CD4-positive, alpha-beta T cell (primary cell): ENCODE measurements around the gene RBM39. TPM values are rescaled to one million over a fixed set of nuclear protein-coding genes. Genes with fewer than 3 reads are reported as not detected.
A peak's percentile ranks its signal among the peaks of the same experiment; 100 is the strongest.

ENCODE experiments used
- ATAC-seq: fragments of 200-7000 bp; cut with Tn5 transposase; one replicate; pipeline ENCODE4 v1.10.0; 2022; ENCODE audit warnings: mild to moderate bottlenecking; ENCODE audit not compliant: poor library complexity
- CTCF ChIA-PET: fragments of 350-600 bp; sonication (Branson Sonifier 250); formaldehyde crosslinking; loops from one replicate; lab custom pipeline; 2021; ENCODE audit warnings: antibody characterized with exemption, inconsistent platforms; lab: Charles Lee
- POLR2A ChIA-PET: fragments of 350-600 bp; sonication (Branson Sonifier 250); formaldehyde crosslinking; loops from one replicate; lab custom pipeline; 2021; ENCODE audit warnings: antibody characterized with exemption, inconsistent platforms; lab: Charles Lee
- DNase-seq, 14 experiments: peaks; one replicate each; pipeline ENCODE4 v3.0.0-alpha.2; 2013 to 2020; ENCODE audit warnings: mixed read lengths in 2 of 14
- H3K27ac ChIP-seq, 2 donors: one replicate each; pipeline versions ENCODE4 v1.5.1 to v1.7.0; 2013; ENCODE audit warnings: low read length in 2 of 2, low read depth in 1 of 2, mild to moderate bottlenecking in 1 of 2
- H3K27me3 ChIP-seq, 2 experiments: 1 replicate in 1 of 2; 2 replicates in 1 of 2; pipeline versions ENCODE4 v1.6.1 to v1.7.0; 2013; ENCODE audit warnings: low read length in 2 of 2, control low read depth in 1 of 2, mild to moderate bottlenecking in 1 of 2, moderate library complexity in 1 of 2; ENCODE audit not compliant: insufficient read depth in 2 of 2, control insufficient read depth in 1 of 2
- H3K36me3 ChIP-seq: one replicate; pipeline ENCODE4 v1.6.1; 2013; ENCODE audit warnings: low read length, control low read depth; ENCODE audit not compliant: insufficient read depth
- H3K4me1 ChIP-seq: one replicate; pipeline ENCODE4 v1.6.1; 2013; ENCODE audit warnings: low read length, control low read depth; ENCODE audit not compliant: insufficient read depth
- H3K4me3 ChIP-seq: one replicate; pipeline ENCODE4 v1.5.1; 2013; ENCODE audit warnings: mild to moderate bottlenecking, low read length, moderate library complexity
- H3K9me3 ChIP-seq, 2 experiments: 1 replicate in 1 of 2; 2 replicates in 1 of 2; pipeline versions ENCODE4 v1.6.1 to v1.7.0; 2013; ENCODE audit warnings: low read length in 2 of 2, mild to moderate bottlenecking in 2 of 2, control low read depth in 1 of 2, moderate library complexity in 1 of 2; ENCODE audit not compliant: control insufficient read depth in 1 of 2, insufficient read depth in 1 of 2
- H3K27ac Mint-ChIP-seq: one replicate; pipeline ENCODE4 v1.8.0; 2020; ENCODE audit warnings: mixed read lengths
- H3K27me3 Mint-ChIP-seq: one replicate; pipeline ENCODE4 v1.8.0; 2021; ENCODE audit warnings: mixed read lengths
- H3K36me3 Mint-ChIP-seq: one replicate; pipeline ENCODE4 v1.8.0; 2021; ENCODE audit warnings: low read depth, mixed read lengths
- H3K4me1 Mint-ChIP-seq: one replicate; pipeline ENCODE4 v1.8.0; 2021; ENCODE audit warnings: low read depth, mixed read lengths
- H3K4me3 Mint-ChIP-seq: one replicate; pipeline ENCODE4 v1.8.0; 2020; ENCODE audit warnings: mild to moderate bottlenecking, mixed read lengths
- H3K9me3 Mint-ChIP-seq: one replicate; pipeline ENCODE4 v1.8.0; 2020; ENCODE audit warnings: mixed read lengths
- intact Hi-C, 2 experiments: fragments of 100-400 bp; cut with DNase I in 1 of 2; cut with micrococcal nuclease in 1 of 2; formaldehyde crosslinking; loops; one replicate each; pipeline versions ENCODE4 v1.15.1 to v1.9.0; 2023 to 2025; cut with DNase I, micrococcal nuclease
- polyA plus RNA-seq, 2 donors: library from polyadenylated mRNA; unstranded; fragments of 120-200 nt; gene quantifications; one replicate each; pipeline ENCODE4 v1.2.1, GENCODE V29; 2013
- total RNA-seq, 174 experiments: library from RNA in 2 of 174; stranded (reverse) in 2 of 174; gene quantifications; one replicate each; pipeline ENCODE4 v1.2.3 and lab custom pipeline; 2021 to 2026
- TF ChIP-seq, protein P1 (sequence below): fragments of 200-600 bp; IDR thresholded peaks from one replicate; pipeline ENCODE4 v1.8.0; 2022; ENCODE audit warnings: antibody characterized with exemption, mild to moderate bottlenecking

The RBM39 gene
- total RNA-seq (1,000 to 10,000 TPM; 1,057 to 1,091 TPM), total RNA-seq (lab: John Stamatoyannopoulos, UW) (353 to 2,019 (median 812) reads per million in 172 experiments)
- polyA plus RNA-seq (2013, experiment 1 of 2): 378 TPM
- polyA plus RNA-seq (2013, experiment 2 of 2): 485 TPM

DNA sequence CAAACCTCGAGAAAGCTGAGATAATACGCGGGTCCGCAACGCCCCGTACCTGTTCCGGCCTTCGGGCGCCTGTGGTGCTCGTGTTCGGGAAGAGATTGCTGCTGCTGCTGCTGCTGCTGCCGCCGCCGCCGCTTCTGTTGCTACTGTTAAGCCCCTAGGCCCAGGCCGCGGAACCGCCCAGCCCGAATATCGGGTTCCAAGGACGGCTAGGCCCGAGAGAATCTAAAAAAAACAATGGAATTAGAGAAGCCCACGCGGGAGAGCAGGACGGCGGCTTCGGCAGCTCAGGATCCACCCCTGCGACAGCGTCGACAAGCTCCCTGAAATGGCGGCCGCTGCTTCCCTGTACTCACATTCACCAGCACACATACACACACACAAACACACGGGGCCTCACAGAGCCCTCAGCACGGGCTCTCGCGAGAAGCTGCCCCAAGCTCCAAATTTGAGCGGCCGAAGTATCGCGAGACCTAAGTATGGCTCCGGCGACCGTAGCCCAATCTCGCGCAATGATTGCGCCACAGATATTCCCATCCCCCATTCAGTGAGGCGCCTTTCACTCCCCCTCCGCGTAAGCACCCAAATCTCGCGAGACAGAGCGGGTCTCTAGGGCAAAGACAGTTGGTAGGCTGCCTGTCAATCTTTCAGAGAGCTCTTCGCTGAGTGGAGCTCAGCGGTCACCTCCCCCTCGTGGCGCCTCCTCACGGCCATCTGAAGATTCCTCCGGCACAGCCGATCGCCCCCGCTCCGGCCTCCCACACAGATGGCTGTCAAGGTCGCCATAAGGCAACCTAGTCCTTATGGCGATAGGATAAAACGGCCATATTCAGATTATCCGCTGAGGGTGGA is at the start of gene RBM39:
RBM39 (minus strand) TSS at position 369 of the 849 bp plus-strand sequence. CDS start 1,386 bp downstream, outside the sequence.
- TF ChIP-seq, protein P1, sequence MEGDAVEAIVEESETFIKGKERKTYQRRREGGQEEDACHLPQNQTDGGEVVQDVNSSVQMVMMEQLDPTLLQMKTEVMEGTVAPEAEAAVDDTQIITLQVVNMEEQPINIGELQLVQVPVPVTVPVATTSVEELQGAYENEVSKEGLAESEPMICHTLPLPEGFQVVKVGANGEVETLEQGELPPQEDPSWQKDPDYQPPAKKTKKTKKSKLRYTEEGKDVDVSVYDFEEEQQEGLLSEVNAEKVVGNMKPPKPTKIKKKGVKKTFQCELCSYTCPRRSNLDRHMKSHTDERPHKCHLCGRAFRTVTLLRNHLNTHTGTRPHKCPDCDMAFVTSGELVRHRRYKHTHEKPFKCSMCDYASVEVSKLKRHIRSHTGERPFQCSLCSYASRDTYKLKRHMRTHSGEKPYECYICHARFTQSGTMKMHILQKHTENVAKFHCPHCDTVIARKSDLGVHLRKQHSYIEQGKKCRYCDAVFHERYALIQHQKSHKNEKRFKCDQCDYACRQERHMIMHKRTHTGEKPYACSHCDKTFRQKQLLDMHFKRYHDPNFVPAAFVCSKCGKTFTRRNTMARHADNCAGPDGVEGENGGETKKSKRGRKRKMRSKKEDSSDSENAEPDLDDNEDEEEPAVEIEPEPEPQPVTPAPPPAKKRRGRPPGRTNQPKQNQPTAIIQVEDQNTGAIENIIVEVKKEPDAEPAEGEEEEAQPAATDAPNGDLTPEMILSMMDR: peak; percentile 57
- DNase-seq: peak; percentile 96 to 100 (median 99)
- POLR2A ChIA-PET: interaction anchor here (0.5 to 13.0 kb wide), 65 partner anchors 8 to 1931 kb away, joined by 3 to 891 read pairs (median 5); partner anchors contain the start of genes CEP250, CHMP4B, CPNE1 and EIF2S2
- H3K4me1 ChIP-seq: peaks cover 44% of the 10 kb centered on the region
- ATAC-seq: peak; percentile 80
- intact Hi-C loops: loop anchor here (1.0 to 10.0 kb wide), 9 partner anchors 26 to 287 kb away; partner anchors contain the start of genes CEP250 (in 1 of the 2), CPNE1 (in 1 of the 2), NFS1 (in 1 of the 2) and PHF20 (in 1 of the 2)
- Mint-ChIP-seq H3K4me3 (peak within 1 kb of the TSS; percentile 99), H3K27me3 (no peaks in the 10 kb centered on the region), H3K9me3 (no peaks in the 10 kb centered on the region), H3K4me1 (peaks cover 56% of the 10 kb centered on the region), H3K27ac (peak within 1 kb of the TSS; percentile 99), H3K36me3 (peaks cover 55% of the 10 kb centered on the region)
- CTCF ChIA-PET: interaction anchor here (1.0 to 3.5 kb wide), 8 partner anchors 12 to 212 kb away, joined by 3 to 32 read pairs (median 7); partner anchors contain the start of genes CPNE1, PHF20, RBM12 and SCAND1
- peak within 1 kb of the TSS; percentile 99 to 100 for H3K27ac ChIP-seq
- peaks cover 36% of the 10 kb centered on the region for H3K36me3 ChIP-seq
- no peaks in the 10 kb centered on the region for H3K9me3 ChIP-seq
- peak within 1 kb of the TSS; percentile 84 for H3K4me3 ChIP-seq
- no peaks in the 10 kb centered on the region for H3K27me3 ChIP-seq

DNA sequence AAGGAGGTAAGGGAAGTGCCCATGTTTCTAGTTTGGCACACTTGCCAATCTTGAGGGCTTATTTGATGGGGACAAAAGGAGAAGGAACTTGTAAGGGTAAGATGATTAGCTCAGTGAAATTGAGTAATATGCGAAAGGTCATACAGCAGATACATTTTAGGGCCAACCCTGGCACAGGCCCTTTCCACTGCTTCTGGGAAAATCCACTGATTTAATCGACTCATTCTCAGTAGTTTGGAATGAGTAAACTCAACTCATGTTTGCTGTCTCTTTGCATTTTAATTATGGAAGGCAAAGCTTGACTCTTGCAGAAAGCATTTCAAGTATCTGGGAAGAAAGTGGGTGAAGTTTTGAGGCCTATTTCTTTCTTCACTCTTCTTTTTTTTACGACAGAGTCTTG is 49.8 kb upstream of the RBM39 start:
- Mint-ChIP-seq H3K4me3 (no peak overlapping the region), H3K4me1 (peaks cover 42% of the 10 kb centered on the region), H3K36me3 (peaks cover 20% of the 10 kb centered on the region), H3K27ac (no peak overlapping the region), H3K27me3 (no peaks in the 10 kb centered on the region), H3K9me3 (no peaks in the 10 kb centered on the region)
- intact Hi-C loops: no loop called here
- no peak overlapping the region for H3K27ac ChIP-seq
- H3K36me3 ChIP-seq: peaks cover 22% of the 10 kb centered on the region
- ATAC-seq: no peak
- TF ChIP-seq, protein P1: no peak
- CTCF ChIA-PET: interaction anchor here (0.6 kb wide), 1 partner anchor 15 kb away, joined by 3 read pairs; no protein-coding TSS in a partner anchor
- H3K4me3 ChIP-seq: no peak overlapping the region
- no peaks in the 10 kb centered on the region for H3K9me3 ChIP-seq
- DNase-seq: peak in 2 of 14 experiments; percentile 33 to 48
- peaks cover 30% of the 10 kb centered on the region for H3K4me1 ChIP-seq
- POLR2A ChIA-PET: interaction anchor here (0.6 kb wide), 1 partner anchor 29 kb away, joined by 4 read pairs; no protein-coding TSS in a partner anchor
- H3K27me3 ChIP-seq: no peaks in the 10 kb centered on the region

DNA sequence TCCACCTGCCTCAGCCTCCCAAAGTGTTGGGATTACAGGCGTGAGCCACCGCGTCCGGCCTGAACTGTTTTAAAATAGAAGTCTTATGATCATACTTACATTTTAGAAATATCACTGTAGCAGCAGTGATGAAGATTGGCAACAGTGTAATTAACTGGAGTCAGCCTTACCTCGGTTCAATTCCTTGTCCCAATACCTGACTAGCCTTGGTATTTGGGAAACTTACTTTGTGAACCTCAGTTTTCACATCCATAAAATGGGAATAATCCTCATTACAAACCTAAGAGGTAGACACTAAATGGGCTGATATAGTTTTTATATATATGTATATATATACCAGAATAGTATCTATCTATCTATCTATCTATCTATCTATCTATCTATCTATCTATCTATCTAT is 49.0 kb upstream of the RBM39 start:
- H3K36me3 Mint-ChIP-seq: peaks cover 17% of the 10 kb centered on the region
- H3K9me3 Mint-ChIP-seq: no peaks in the 10 kb centered on the region
- H3K27me3 Mint-ChIP-seq: no peaks in the 10 kb centered on the region
- ChIA-PET POLR2A (no interaction called here), CTCF (no interaction called here)
- no peak for DNase-seq
- ATAC-seq: no peak
- H3K9me3 ChIP-seq: no peaks in the 10 kb centered on the region
- H3K36me3 ChIP-seq: peaks cover 22% of the 10 kb centered on the region
- no peaks in the 10 kb centered on the region for H3K27me3 ChIP-seq
- no peak overlapping the region for H3K27ac Mint-ChIP-seq
- no peak overlapping the region for H3K27ac ChIP-seq
- H3K4me1 Mint-ChIP-seq: peaks cover 39% of the 10 kb centered on the region
- intact Hi-C loops: no loop called here
- TF ChIP-seq, protein P1: no peak
- H3K4me3 Mint-ChIP-seq: no peak overlapping the region
- H3K4me3 ChIP-seq: no peak overlapping the region
- peaks cover 33% of the 10 kb centered on the region for H3K4me1 ChIP-seq
